Head of caudate nucleus (tissue), 42 donors: ENCODE data around the gene SURF2.
"Not testable (repeated sequence)": the region's sequence is repeated elsewhere in the genome, so short reads cannot be mapped to it uniquely, and the experiment has no call there.

Source experiments
- DNase-seq, 42 donors: peaks; one replicate each; pipeline versions ENCODE4 v3.0.0 to v3.0.0-alpha.2; 2020 to 2021; ENCODE audit warnings: mixed read lengths in 7 of 42
- intact Hi-C: fragments of 100-400 bp; cut with DNase I; formaldehyde crosslinking; loops from one replicate; pipeline ENCODE4 v1.15.0; 2022

Gene SURF2

GRCh38 chr9:133369422-133369821 lies 13.1 kb downstream of the SURF2 start:
- no peak for DNase-seq

DNA sequence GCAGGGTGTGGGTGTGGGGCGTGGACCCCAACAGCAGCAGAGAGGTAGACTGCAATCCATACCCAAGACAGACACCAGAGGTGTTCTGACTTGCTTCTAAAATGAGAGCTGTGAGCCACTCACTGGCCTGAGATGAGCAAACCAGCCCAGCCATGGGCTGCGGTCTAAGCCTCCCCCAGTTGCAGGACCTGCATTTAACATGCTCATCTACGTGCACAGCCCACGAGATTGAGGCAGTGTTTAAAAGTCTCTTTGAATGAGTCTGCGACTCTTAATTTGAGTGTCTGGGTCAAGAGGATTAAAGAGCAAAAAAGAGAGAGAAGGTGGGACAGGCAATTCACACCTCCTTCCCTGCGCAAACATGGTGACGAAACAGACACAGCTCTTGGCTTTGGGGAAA lies 13.6 kb downstream of the SURF2 start:
- intact Hi-C loops: no loop called here
- DNase-seq: no peak

More at GRCh38 chr9:133369422-133369821, 13.1 kb downstream of the SURF2 start:
- intact Hi-C loops: no loop called here

- DNase-seq: no peak
- intact Hi-C loops: no loop called here
These were observed 14.3 kb downstream of the SURF2 start for GRCh38 chr9:133370685-133371084.

DNA sequence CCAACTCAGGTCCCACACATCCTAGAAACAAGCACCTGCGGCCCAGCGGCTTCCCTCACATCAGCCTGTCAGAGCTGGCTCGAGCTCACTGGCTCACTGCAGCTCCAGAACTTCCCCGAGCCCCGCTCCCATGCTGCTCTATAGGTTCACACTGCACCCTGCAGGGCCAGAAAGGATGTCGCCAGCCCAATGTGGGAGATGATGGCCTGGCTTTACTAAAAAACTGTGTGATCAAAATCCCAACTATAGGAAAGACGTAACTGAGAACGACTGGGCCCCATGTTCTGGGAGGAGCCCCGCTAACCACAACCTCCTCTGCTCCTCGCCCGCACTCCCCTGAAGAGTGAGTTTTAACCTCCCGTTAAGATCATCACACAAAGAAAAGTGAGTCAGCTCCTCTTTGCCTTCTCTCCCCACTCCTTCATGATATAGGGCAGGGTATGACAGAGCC lies 14.9 kb downstream of the SURF2 start:
- intact Hi-C loops: no loop called here

DNA sequence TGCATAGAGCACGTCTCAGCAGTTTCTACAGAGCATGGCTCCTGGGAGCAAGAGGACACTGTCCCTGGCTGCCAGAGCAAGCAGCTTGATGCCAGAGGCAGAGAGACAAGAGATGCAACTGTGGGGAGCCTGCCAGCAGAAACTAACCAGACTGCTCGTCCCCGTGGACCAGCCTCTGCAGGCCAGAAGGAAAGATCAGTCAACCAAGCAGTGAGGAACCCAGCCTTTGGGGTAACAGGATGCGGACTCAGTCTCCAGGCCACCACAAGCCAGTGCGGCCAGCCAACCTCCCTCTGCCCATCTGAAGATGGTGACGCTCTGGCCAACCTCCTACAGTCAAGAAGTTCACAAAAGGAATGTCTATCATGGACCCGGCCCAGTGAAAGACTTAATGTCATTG lies 15.8 kb downstream of the SURF2 start:
- DNase-seq: no peak
- intact Hi-C loops: no loop called here

More for the DNA sequence above, 14.9 kb downstream of the SURF2 start:
- DNase-seq: peak in 29 of 42 donors; percentile 21 to 84 (median 57)

DNA sequence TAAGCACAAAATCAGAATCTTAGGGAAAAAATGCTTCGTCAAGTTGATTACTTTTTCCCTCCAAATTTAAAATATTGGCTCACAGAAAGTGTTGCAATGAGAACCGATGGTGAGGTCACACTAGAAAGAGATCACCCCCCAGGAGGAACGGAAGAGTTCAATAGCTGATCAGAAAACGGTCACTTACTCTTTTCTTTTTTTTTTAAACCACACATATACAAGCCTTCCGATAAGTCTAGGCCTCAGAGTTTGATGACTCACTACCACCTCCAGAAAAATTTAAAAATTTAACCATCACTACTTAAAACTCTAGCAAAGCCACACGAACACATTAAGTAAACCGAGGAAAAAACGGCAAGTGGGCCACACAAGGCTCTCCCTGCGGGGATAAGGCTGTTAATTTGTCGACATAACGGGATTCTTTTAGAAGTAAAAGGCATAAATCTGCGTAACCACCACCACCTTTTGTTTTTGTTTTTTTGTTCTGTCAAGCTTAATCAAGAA lies 18.3 kb downstream of the SURF2 start:
- DNase-seq: no peak
- intact Hi-C loops: loop anchor here (5.0 kb wide), 1 partner anchor 763 kb away; the partner anchor contains the start of gene WDR5

DNA sequence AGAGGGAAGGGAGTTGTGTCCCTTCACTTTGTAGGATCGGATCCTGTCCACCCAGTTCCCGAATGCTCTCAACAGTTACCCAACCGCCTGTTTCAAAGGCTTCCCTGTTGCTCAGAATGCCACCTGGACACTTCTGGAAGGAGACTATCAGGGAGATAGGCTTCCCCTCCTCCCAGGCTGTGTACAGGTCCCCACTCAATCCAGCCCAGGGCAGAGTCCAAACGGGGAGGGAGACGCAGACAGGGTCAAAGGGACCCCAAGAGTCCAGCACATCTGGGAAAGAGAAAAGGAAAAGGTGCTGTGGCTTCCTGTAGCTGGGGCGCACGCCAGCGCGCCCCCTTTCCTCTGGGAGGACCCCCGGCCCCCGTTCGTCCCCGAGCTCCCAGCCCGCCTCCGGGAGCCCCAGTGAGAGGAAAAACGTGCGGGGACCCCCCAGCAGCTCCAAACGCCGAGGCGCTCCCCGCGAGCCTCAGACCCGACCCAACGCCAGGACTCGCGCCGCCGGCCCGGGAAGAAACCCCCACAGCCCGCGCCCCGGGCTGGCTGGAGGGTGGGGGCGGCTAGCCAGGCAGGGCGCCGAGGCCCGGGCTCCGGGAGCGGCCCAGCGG lies 18.9 kb downstream of the SURF2 start:
- intact Hi-C loops: loop anchor here (5.0 kb wide), 1 partner anchor 762 kb away; the partner anchor contains the start of gene WDR5
- peak in 7 of 42 donors; percentile 12 to 47 (median 32) for DNase-seq

GRCh38 chr9:133375724-133376654 lies 19.6 kb downstream of the SURF2 start, which contains the start of the genes STKLD1 and SURF4:
Gene STKLD1 (plus strand): TSS chr9:133376366. CDS start chr9:133376474, 108 bp downstream.
Gene SURF4 (minus strand): TSS chr9:133376060. CDS start chr9:133375969, 91 bp downstream.
- intact Hi-C loops: loop anchor here (5.0 kb wide), 1 partner anchor 761 kb away; the partner anchor contains the start of gene WDR5
- peak; percentile 91 to 99 (median 97) for DNase-seq

DNA sequence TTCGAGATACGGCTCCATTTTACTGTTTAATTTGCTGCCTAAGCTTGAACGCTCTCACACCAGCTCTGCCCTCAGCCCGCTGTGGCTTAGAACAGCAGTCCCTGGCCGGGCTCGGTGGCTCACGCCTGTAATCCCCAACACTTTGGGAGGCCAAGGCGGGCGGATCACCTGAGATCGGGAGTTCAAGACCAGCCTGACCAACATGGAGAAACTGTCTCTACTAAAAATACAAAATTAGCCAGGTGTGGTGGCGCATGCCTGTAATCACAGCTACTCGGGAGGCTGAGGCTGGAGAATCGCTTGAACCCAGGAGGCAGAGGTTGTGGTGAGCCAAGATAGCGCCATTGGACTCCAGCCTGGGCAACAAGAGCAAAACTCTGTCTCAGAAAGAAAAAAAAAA lies 20.9 kb downstream of the SURF2 start:
- intact Hi-C loops: loop anchor here (5.0 kb wide), 1 partner anchor 760 kb away; the partner anchor contains the start of gene WDR5
- not testable (repeated sequence) for DNase-seq

DNA sequence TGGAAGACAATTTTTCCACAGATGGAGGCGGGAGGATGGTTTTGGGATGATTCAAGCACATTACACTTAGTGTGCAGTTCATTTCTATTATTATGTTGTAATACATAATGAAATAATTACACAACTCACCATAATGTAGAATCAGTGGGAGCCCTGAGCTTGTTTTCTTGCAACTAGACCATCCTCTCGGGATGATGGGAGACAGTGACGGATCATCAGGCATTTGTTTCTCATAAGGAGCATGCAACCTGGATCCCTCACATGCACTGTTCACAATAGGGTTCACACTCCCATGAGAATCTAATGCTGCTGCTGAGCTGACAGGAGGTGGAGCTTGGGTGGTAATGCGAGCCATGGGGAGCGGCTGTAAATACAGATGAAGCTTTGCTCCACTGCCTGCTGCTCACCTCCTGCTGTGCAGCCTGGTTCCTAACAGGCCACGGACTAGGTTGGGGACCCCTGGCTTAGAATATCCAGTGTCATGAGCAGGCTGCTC lies 21.4 kb downstream of the SURF2 start:
- DNase-seq: no peak
- intact Hi-C loops: loop anchor here (5.0 kb wide), 1 partner anchor 760 kb away; the partner anchor contains the start of gene WDR5

DNA sequence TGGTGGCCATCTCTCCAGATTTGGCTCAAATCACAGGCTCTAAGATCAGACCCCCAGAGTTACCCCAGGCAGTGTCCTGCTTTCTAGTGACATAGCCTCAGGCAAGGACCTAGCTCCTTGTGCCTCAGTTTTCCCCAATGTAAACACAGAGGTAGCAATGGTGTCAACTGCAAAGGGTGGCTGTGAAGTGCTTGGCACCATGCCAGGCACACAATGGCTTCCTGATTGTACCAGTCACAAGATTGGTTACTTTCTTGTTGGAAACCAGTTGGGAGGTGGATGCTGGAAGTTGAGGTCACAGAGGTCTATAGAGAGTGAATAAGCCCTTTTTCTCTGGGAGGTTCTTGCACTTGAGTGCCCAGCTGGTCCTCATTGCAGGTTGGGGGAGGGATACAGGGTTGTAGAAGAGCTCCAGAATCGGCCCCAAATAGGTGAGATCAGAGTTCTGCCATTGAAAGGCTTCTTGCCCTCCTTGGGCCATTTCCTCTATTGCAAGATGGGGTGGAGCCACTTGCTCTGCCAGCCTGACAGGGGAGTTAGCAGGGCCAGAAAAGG lies 22.1 kb downstream of the SURF2 start:
- intact Hi-C loops: loop anchor here (5.0 kb wide), 1 partner anchor 759 kb away; the partner anchor contains the start of gene WDR5
- no peak for DNase-seq

- intact Hi-C loops: loop anchor here (5.0 kb wide), 1 partner anchor 758 kb away; the partner anchor contains the start of gene WDR5
- peak; percentile 50 to 92 (median 77) for DNase-seq
These were observed 23.1 kb downstream of the SURF2 start for GRCh38 chr9:133379153-133380086.

DNA sequence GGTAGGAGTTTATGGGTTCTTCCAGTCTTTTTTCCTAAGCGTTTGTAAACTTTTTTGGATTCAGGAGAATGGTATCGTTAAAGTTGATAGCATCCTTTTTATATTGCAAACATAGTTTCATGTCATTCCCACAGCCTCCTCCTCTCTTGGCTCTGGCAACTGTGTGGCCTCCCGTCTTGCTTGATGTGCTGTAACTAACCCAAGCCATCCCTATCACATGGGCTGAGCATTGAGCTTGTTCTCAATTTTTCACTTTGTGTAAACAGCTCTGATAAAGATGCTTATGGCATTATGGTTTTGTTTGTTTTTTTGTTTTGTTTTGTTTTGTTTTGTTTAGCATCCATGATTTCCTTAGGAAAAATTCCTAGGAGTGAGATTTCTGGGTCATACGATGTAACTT lies 24.4 kb downstream of the SURF2 start:
- intact Hi-C loops: no loop called here
- DNase-seq: no peak

- no peak for DNase-seq
- intact Hi-C loops: no loop called here
These were observed 26.3 kb downstream of the SURF2 start for GRCh38 chr9:133382507-133383141.

DNA sequence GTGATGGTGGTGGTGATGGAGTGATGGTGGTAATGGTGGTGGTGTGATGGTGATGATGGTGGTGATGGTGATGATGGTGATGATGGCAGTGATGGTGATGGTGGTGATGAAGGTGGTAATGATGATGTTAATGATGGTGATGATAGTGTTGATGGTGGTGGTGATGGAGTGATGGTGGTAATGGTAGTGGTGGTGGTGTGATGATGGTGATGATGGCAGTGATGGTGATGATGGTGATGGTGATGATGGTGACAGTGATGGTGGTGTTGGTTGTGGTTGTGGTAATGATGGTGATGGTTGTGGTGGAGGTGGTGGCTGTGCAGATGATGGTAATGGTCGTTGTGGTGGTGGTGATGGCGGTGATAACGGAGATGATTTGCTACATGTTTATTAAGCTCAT lies 27.1 kb downstream of the SURF2 start:
- intact Hi-C loops: no loop called here

GRCh38 chr9:133384736-133385321 lies 28.5 kb downstream of the SURF2 start:
- DNase-seq: no peak
- intact Hi-C loops: no loop called here

More for the DNA sequence above, 27.1 kb downstream of the SURF2 start:
- DNase-seq: no peak

GRCh38 chr9:133385452-133385851 lies 29.1 kb downstream of the SURF2 start:
- intact Hi-C loops: no loop called here

More at GRCh38 chr9:133385452-133385851, 29.1 kb downstream of the SURF2 start:
- peak in 3 of 42 donors; percentile 20 to 24 (median 22) for DNase-seq
